Mesenteric fat pad (tissue), 1 donor: ENCODE measurements around the gene SINHCAF. TPM values are rescaled to one million over a fixed set of nuclear protein-coding genes. Genes with fewer than 3 reads are reported as not detected.

ENCODE experiments used
- DNase-seq: peaks from one replicate; pipeline ENCODE4 v3.0.0-alpha.2; 2020; ENCODE audit warnings: low spot score
- total RNA-seq: library from RNA; stranded (reverse); fragmentation: NEBNext Ultra II Directional; extraction: Animal tissue kit (Norgen Biotek cat#: 25700); gene quantifications from one replicate; pipeline ENCODE4 v1.2.1, GENCODE V29; 2021
- donor health status: DM: yes; HTN: yes; CAD: no.

The SINHCAF gene
- total RNA-seq, 1 donor from 2014 or later: 21.9 TPM

DNA sequence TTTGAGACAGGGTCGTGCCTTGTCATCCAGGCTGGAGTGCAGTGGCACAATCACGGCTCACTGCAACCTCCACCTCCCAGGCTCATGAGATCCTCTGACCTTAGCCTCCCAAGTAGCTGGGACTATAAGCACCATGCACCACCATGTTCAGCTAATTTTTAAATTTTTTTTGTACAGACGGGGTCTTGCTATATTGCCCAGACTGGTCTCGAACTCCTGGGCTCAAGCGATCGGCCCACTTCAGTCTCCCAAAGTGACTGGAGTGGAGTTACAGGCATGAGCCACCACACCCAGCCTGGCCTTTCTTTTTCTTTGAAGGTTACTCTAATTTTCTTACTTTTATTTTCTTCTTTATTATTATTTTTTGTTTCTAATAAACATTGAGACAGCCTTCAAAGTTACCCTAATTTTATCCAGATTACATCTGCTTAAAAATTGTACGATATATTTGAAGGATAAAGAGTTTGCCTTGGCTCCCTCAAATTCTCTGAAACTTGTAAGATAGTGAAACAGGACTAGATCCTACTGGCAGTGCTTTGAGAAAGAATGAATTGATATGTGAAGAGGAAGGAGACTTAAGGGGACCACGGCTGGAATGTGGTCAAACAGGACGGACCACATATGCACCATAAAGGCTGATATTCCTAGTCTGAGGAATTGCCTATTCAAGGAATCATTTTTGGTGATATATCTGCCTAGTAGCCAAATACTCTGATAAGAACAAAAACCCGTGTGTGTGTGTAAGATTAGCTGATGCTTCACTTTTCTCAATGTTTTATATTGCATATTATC lies 14.1 kb upstream of the SINHCAF start:
- DNase-seq: no peak

- no peak for DNase-seq
These were observed 12.0 kb upstream of the SINHCAF start for GRCh38 chr12:31337952-31338351.

- no peak for DNase-seq
These were observed 5.3 kb upstream of the SINHCAF start for GRCh38 chr12:31331242-31331641.

DNA sequence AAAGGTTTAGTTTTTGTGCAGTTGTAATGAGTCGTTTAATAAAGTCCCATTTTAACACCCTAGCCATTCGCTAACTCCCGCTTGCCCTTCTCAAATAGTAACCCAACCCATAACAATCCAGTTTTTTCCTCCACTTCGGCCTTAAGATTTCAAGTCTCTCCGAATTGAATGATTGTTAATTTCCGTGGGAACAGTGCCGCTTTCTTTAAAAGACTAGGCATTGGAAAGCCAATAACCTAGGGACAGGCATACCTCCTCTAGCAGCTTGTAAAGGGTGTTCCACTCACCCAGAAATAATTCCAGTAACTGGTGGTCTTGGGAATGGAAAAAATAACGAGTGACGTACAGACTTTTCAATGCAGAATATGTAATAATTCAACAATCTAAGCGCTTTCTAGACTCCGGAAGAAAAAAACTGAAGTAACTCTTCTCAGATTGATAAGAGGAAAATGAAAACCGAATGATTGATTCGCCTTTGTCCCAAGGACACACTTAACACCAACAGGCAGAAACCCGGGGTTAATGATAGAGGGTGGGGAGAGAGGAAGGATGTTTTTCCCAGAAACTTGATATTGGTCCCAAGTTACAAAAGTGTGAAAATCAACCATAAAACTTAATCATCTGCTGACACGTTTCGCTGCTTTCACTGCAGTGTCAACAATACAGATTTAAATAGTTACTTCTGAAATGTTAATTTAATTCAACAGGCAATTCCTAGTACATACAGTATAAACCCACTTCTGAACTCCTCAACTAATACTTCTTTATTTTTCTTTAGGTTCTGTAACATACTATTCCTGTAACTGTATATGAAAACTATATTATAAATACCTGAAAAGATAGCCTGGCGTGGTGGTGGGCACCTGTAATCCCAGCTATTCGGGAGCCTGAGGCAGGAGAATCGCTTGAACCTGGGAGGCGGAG lies 1.0 kb upstream of the SINHCAF start:
- no peak for DNase-seq

DNA sequence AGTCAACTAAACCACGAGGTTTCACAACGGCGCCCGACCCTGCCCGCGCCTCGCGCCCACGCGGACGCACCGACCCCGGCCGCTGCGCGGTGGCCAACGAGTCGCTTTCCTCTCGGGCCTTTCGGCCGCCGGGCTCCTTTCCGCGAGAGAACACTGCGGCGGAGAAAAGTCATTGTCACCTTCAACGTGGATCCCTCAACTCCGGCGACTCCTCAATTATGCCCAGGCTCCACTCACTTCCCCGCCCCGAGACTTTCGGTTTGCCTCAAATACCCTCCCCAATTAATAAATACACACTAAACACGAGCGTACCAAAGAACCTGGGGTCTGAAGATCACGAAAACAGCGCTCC lies 450 bp downstream of the SINHCAF start:
- no peak for DNase-seq

DNA sequence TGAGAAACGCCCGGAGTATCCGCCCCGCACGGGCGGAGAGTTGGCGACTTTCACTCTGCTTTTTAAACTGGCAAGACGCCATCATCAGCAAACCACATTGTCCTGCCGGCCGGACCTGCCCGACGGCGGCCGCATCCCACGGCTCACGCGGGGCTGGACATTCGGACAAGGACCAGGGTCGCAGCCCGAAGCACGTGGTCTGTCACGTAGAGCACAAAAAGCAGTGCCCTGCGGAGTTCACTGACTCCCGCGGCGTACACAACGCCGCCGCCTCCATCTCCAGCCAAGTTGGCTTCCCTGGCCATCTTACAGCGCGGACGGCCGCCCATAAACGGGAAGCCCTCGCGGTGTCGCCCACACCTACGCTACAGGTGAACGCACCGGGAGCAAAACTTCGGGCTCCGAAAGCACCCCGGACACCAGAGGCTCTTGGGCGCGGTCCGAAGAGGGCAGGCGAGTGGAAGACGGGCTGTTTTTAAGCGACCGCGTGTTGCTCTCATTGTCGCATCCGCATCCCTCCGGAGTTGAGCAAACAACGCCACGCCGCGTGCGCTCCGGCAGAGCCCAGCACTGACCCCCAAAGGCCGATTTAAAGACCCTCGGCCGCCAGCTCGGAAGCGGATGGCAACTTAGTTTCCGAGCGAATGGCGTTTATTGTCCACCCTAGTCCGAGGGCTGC lies 966 bp downstream of the SINHCAF start:
- no peak for DNase-seq

GRCh38 chr12:31324116-31324844 lies 1.7 kb downstream of the SINHCAF start:
- DNase-seq: peak; percentile 90

DNA sequence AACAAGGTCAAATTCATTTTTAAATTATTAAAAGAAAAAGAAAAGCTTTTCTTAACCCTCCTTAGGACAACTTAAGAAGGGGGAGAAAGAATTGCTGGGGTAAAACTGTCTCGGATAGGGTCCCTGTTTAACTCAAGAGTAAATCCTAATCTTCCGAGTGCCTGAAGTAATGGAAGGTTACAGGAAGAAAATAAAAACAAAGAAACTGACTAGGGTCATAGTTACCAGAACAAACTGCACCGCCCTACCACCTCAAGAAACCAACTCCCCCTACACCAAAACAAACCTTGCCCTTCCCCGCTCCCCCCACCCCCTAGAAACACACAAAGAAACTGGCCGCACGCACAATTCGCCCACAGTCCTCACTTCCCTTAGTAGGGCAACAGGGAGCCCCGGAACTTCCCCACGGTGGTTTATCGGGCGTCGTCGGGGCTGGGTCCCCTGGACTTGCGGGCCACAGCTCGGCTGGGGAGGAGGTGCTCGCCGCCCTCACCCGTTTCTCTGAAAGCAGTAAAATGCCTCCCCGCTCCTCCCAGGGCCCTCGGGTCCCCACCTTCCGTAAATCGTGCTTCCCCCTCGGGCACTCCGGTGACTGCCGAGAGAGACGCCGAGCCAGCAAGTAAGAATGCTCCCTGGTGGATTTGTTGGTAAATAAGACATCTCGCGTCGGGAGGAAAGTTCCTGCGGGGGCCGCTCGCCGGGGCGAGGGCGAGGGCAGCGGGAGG lies 2.4 kb downstream of the SINHCAF start:
- DNase-seq: no peak

GRCh38 chr12:31322801-31323207 lies 3.1 kb downstream of the SINHCAF start:
- DNase-seq: no peak

DNA sequence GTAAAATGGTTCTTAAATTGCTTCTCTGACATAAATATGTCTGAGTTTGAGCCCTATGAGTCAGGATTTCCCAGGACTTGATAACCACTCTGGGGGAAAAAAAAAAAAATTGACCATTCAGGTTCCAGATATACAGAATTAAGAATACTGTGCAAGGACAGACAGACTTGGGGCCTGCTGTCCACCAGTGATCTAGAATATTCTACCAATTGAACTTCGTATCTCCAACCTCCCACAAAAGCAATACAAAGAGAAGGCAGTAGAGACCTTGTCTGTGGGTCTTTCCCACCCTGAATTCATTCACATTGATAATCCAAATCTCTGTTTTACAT lies 4.1 kb downstream of the SINHCAF start:
- DNase-seq: no peak

DNA sequence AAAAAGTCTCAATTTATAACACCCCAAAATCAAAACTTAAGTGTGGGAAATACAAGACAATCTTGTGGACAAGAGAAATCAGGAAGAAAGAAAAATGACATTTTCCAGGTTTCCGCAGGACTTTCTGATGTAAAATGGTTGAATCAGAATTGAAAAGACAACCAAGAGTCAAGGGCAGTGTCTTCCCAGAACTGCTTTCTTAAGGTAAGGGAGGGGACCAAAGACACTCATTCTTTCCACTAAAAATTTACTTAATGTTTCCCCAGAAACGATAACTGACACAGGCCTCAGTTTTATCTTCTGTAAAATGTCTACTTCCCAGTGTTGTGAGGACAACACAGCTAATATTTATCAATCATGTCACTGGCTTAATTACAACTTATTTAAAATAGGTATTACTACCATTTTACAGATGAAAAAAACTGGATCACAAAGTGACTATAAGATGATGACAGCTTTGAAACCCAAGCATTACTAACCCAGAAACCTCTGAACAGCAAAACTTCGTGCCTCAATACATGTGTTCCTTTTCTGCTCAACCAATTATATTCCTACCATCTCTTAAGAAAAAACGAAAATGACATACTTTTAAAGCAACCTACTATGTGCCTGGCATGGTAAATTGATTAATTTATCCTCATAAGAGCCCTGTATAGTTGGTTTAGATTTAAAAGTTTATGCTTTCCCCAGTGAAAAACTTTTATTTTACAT lies 4.6 kb downstream of the SINHCAF start:
- no peak for DNase-seq

DNA sequence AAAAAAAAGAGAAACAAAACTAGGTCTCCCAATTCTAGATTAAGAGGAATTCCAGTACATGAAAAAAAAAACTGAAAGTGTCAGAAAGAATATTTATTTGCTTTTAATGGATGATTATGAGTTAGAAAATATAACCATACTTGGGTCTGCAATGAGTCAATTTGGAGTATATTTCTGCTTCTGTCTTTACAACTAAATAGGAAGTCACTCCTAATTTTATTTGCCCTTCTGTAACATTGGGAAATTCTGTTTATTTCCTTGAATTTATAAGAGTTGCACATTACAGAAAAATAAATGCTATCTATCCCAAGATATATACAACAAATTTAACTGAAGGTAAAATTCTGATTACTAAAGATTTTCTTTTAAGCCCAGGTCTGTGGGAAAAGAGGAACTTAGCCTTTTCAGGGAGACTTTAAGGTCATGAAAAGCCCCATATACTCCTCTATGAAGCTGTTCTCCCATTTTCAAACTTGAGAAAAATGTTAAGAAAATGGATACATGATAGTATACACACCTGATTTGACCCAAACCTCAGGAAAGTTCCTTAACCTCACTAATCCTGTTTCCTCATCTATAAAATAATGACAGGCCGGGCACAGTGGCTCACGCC lies 7.2 kb downstream of the SINHCAF start:
- no peak for DNase-seq

- DNase-seq: no peak
These were observed 8.2 kb downstream of the SINHCAF start for GRCh38 chr12:31317471-31318395.

DNA sequence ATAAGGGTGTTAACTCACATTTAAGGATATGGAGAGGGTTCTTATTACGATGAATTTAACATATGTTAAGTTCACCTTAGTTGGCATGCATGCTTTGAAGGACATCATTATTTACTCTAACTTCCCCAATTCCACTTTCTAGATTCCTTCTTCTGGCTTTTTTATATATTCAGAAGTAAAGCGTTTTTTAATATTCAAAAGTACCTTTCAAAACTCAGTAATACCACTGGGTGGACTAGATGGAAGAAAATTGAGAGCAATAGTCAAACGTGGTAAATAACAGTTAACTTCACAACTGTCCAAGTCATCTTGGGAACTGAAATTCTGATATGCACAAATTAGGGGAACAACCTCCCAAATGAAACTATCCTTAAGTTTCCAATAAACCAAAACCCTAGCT lies 9.1 kb downstream of the SINHCAF start:
- no peak for DNase-seq

DNA sequence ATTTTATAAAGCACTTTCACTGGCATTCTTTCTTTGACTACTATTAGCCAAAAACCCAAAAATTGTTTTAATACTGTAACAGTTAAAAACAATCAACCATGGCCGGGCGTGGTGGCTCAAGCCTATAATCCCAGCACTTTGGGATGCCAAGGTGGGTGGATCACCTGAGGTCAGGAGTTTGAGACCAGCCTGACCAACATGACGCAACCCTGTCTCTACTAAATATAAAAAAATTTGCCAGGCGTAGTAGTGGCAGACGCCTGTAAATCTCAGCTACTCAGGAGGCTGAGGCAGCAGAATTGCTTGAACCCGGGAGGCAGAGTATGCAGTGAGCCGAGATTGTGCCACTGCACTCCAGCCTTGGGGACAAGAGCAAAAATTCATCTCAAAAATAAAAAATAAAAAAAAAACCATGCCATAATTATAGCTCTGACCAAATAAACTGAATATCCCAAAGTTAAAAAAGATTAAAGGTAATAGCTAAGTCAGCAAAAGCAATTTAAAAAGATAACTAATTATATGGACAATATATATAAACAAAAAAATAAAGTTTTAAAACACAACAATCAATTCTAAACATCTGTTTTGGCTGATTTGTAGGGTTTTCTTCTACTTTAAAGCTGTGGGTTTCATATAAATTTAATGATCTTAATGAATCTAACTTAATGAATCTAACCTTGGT lies 10.0 kb downstream of the SINHCAF start:
- no peak for DNase-seq

DNA sequence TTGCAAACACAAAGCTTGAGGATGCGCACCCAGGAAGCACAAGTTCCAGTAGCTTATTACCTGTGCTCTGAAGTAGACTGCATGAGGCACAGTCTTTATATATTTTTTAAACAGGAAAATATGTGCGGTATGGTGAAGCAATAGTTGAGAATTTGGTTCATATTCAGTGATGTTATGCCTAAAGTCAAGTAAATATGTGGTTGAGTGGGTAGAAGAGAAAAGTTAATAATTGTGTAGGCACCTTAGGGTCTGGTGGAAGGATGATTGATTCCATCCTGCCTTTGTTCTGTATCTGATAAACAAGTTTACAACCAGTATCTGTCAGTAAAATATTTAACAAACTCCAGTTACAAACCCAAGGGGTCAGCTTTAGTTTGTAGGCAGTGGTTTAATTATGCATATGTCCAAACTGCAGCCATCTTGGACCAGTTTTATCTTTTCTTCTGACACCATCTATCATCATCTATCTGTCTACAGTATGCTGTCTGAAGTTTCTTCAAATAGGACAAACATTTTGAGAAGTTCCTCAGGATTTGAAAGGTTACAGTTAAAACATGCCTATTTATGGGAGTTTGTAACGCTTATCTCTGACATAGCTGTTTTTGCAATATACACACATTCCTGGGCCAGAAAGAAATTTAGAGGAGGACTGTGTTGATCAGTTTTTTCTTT lies 10.8 kb downstream of the SINHCAF start:
- DNase-seq: no peak

DNA sequence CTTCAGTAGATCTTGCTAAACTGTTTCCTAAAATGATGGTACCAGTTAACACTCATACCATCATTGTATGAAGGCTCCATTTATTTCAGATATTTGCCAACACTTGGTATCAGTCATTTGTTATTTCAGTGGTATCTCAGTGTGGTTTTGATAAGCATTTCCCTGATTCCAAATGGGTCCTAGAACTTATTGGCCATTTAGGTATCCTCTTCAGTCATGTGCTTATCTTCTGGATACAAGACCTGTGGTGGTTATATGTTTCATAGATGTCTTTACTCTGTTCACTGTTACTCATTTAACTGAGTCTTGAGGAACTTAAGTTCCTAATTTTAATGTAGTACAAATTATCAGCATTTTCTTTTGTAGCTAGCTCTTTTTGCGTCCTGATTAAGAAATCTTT lies 13.5 kb downstream of the SINHCAF start:
- DNase-seq: no peak
